ENCODE results near the gene FTCD.

DNA sequence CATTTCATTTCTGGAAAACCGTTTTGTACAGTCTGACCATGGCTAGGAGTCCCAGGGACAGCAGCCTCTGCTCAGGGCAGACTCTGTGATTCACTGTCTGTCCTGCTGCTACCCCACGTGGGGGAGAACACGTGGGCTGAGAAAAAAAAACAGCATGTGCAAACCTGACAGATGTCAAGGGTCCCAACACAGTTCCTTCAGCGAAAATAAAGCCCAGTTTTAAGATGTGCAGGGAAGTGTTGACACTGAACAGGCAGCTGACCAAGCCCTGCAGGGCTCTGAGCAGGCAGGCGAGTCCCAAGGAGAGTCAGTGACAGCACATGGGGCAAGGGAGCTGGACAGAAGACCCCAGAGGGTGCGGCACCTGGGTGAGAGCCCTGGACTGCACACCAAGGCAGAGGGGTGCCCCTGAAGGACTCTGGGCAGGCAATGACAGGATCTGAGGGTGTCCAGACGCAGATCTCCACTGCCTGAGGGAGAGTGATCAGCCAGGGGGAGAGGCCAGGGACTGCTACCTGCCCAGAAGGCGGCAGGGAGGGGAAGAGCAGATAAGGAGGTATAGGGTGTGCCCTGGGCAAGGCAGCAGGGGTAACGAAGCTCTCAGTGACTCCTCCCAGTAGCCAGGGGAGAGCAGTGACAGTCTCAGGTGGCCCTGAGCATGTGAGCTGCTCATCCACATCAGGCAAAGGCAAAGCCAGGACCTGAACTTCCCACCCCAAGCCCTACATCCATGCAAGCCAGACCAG is 34.0 kb upstream of the FTCD start:
- TF ChIP-seq, protein P1, sequence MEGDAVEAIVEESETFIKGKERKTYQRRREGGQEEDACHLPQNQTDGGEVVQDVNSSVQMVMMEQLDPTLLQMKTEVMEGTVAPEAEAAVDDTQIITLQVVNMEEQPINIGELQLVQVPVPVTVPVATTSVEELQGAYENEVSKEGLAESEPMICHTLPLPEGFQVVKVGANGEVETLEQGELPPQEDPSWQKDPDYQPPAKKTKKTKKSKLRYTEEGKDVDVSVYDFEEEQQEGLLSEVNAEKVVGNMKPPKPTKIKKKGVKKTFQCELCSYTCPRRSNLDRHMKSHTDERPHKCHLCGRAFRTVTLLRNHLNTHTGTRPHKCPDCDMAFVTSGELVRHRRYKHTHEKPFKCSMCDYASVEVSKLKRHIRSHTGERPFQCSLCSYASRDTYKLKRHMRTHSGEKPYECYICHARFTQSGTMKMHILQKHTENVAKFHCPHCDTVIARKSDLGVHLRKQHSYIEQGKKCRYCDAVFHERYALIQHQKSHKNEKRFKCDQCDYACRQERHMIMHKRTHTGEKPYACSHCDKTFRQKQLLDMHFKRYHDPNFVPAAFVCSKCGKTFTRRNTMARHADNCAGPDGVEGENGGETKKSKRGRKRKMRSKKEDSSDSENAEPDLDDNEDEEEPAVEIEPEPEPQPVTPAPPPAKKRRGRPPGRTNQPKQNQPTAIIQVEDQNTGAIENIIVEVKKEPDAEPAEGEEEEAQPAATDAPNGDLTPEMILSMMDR (IDR thresholded peaks at IDR 0.05; ENCODE audit: extremely low read depth in 1 of 2, insufficient read depth in 1 of 2, low read depth in 1 of 2, low read length in 2 of 2) = no peak
- no peak for TF ChIP-seq EZH2 (IDR thresholded peaks at IDR 0.05; ENCODE audit: borderline replicate concordance, low read depth, low read length, severe bottlenecking)
- no peak for TF ChIP-seq POLR2A (IDR thresholded peaks at IDR 0.05; ENCODE audit: low read depth, low read length)
- no peak for TF ChIP-seq MYC (IDR thresholded peaks at IDR 0.05; ENCODE audit: low read depth, low read length)

Data from endothelial cell of umbilical vein (primary cell).